GM23338 (cell line): ENCODE measurements around the gene NEDD4. TPM values are rescaled to one million over a fixed set of nuclear protein-coding genes. Genes with fewer than 3 reads are reported as not detected.

Experiments
- ATAC-seq: fragments of 200-7000 bp; cut with Tn5 transposase; 3 replicates; pipeline ENCODE4 v1.9.1; 2020
- DNase-seq: peaks from one replicate; pipeline ENCODE4 v3.0.0-alpha.2; 2015; ENCODE audit warnings: low spot score
- H2AFZ ChIP-seq: fragments of 200-600 bp; sonication (generic); 2 replicates; pipeline ENCODE4 v1.8.0; 2016; ENCODE audit warnings: antibody characterized with exemption, mild to moderate bottlenecking, moderate library complexity
- H3F3A ChIP-seq: fragments of 200-600 bp; sonication (generic); replicated peaks from 2 replicates; pipeline ENCODE4 v1.8.0; 2017; ENCODE audit warnings: antibody characterized with exemption, mixed run types, low read depth
- H3K27ac ChIP-seq: fragments of 200-600 bp; sonication (generic); 2 replicates; pipeline ENCODE4 v1.6.1; 2016; ENCODE audit warnings: low read depth
- H3K27me3 ChIP-seq: fragments of 200-600 bp; sonication (generic); 2 replicates; pipeline ENCODE4 v1.8.0; 2016; ENCODE audit warnings: mild to moderate bottlenecking, mixed run types, moderate library complexity; ENCODE audit not compliant: insufficient read depth
- H3K36me3 ChIP-seq: fragments of 200-600 bp; sonication (generic); 2 replicates; pipeline ENCODE4 v1.8.0; 2016; ENCODE audit warnings: mild to moderate bottlenecking; ENCODE audit not compliant: insufficient read depth
- H3K4me1 ChIP-seq: fragments of 200-600 bp; sonication (generic); 2 replicates; pipeline ENCODE4 v1.8.0; 2016; ENCODE audit warnings: mild to moderate bottlenecking, moderate library complexity; ENCODE audit not compliant: insufficient read depth
- H3K4me2 ChIP-seq: fragments of 200-600 bp; sonication (generic); 2 replicates; pipeline ENCODE4 v1.7.1; 2017; ENCODE audit warnings: mixed run types
- H3K4me3 ChIP-seq: fragments of 200-600 bp; sonication (generic); 2 replicates; pipeline ENCODE4 v1.6.1; 2016; ENCODE audit warnings: mixed run types
- H3K79me2 ChIP-seq: fragments of 200-600 bp; sonication (generic); replicated peaks from 2 replicates; pipeline ENCODE4 v1.8.0; 2017; ENCODE audit warnings: mild to moderate bottlenecking; ENCODE audit not compliant: insufficient read depth
- H3K9me2 ChIP-seq: fragments of 200-600 bp; sonication (generic); 2 replicates; pipeline ENCODE4 v1.8.0; 2017; ENCODE audit not compliant: insufficient read depth
- H4K20me1 ChIP-seq: fragments of 200-600 bp; sonication (generic); replicated peaks from 2 replicates; pipeline ENCODE4 v1.8.0; 2017; ENCODE audit warnings: mild to moderate bottlenecking; ENCODE audit not compliant: insufficient read depth
- H3K27ac Mint-ChIP-seq: 2 replicates; pipeline ENCODE4 v1.8.0; 2020; ENCODE audit warnings: inconsistent platforms, mild to moderate bottlenecking, moderate library complexity, mixed read lengths
- H3K27me3 Mint-ChIP-seq: 3 replicates; pipeline ENCODE4 v1.8.0; 2022; ENCODE audit warnings: low read depth, mild to moderate bottlenecking, moderate library complexity, mixed read lengths, inconsistent platforms; ENCODE audit not compliant: insufficient read depth, poor library complexity
- H3K36me3 Mint-ChIP-seq: 3 replicates; pipeline ENCODE4 v1.8.0; 2021; ENCODE audit warnings: low read depth, mild to moderate bottlenecking, inconsistent platforms, moderate library complexity, mixed read lengths
- H3K4me1 Mint-ChIP-seq: 3 replicates; pipeline ENCODE4 v1.8.0; 2020; ENCODE audit warnings: mild to moderate bottlenecking, inconsistent platforms, mixed read lengths
- H3K4me3 Mint-ChIP-seq: 3 replicates; pipeline ENCODE4 v1.8.0; 2021; ENCODE audit warnings: moderate library complexity, mild to moderate bottlenecking, inconsistent platforms, mixed read lengths
- H3K9me3 Mint-ChIP-seq: 3 replicates; pipeline ENCODE4 v1.8.0; 2020; ENCODE audit warnings: moderate library complexity, mild to moderate bottlenecking, inconsistent platforms, mixed read lengths
- CREB1 ChIP-seq: fragments of 250-450 bp; sonication (Bioruptor Pico); IDR thresholded peaks from 2 replicates; pipeline ENCODE4 v1.5.0; 2020; ENCODE audit warnings: low read depth, mild to moderate bottlenecking, moderate library complexity
- CTCF ChIP-seq, 2 experiments: fragments of 200-600 bp in 1 of 2; sonication (generic) in 1 of 2; conservative IDR thresholded peaks; 2 replicates each; pipeline versions ENCODE4 v1.5.1 to v1.6.1; 2016 to 2017; ENCODE audit warnings: antibody characterized with exemption in 2 of 2, low read depth in 2 of 2, mild to moderate bottlenecking in 2 of 2, moderate library complexity in 1 of 2
- ETS1 ChIP-seq: IDR thresholded peaks from 2 replicates; pipeline ENCODE4 v1.6.1; 2016; ENCODE audit warnings: antibody characterized with exemption
- EZH2 ChIP-seq: fragments of 200-600 bp; sonication (generic); IDR thresholded peaks from one replicate; pipeline ENCODE4 v1.8.0; 2017; ENCODE audit warnings: antibody characterized with exemption, mild to moderate bottlenecking, low read depth; ENCODE audit not compliant: unreplicated experiment
- EZH2phosphoT487 ChIP-seq: fragments of 200-600 bp; sonication (generic); IDR thresholded peaks from one replicate; pipeline ENCODE4 v1.8.1; 2018; ENCODE audit warnings: antibody characterized with exemption; ENCODE audit not compliant: unreplicated experiment
- JUNB ChIP-seq: IDR thresholded peaks from one replicate; pipeline ENCODE4 v1.6.1; 2016; ENCODE audit warnings: antibody characterized with exemption; ENCODE audit not compliant: unreplicated experiment
- NANOG ChIP-seq: IDR thresholded peaks from 2 replicates; pipeline ENCODE4 v1.6.1; 2016; ENCODE audit warnings: antibody characterized with exemption, borderline replicate concordance
- POLR2AphosphoS5 ChIP-seq: IDR thresholded peaks from 2 replicates; pipeline ENCODE4 v1.6.1; 2016; ENCODE audit warnings: antibody characterized with exemption, low read depth
- REST ChIP-seq: IDR thresholded peaks from one replicate; pipeline ENCODE4 v1.6.1; 2018; ENCODE audit warnings: antibody characterized with exemption; ENCODE audit not compliant: unreplicated experiment
- STAT1 ChIP-seq: IDR thresholded peaks from one replicate; pipeline ENCODE4 v1.6.1; 2016; ENCODE audit warnings: antibody characterized with exemption; ENCODE audit not compliant: unreplicated experiment
- ZNF114 ChIP-seq: fragments of 250-450 bp; sonication (Bioruptor Pico); IDR thresholded peaks from 2 replicates; pipeline ENCODE4 v1.5.0; 2020; ENCODE audit warnings: mild to moderate bottlenecking, moderate library complexity
- ZNF331 ChIP-seq: fragments of 250-450 bp; sonication (Bioruptor Pico); IDR thresholded peaks from 2 replicates; pipeline ENCODE4 v1.5.0; 2020; ENCODE audit warnings: low read depth, mild to moderate bottlenecking, moderate library complexity
- ZNF462 ChIP-seq: fragments of 250-450 bp; sonication (Bioruptor Pico); IDR thresholded peaks from 2 replicates; pipeline ENCODE4 v1.5.0; 2020; ENCODE audit warnings: mild to moderate bottlenecking, moderate library complexity
- polyA plus RNA-seq: library from polyadenylated mRNA; unstranded; fragments of >200 nt; fragmentation: Nextera tagmentation; extraction: Ambion mirVana; gene quantifications from 2 replicates; pipeline ENCODE4 v1.2.1, GENCODE V29; 2016
- total RNA-seq: library from RNA; depleted of rRNA; stranded (reverse); fragments of >200 nt; shearing (Covaris generic); gene quantifications from 2 replicates; pipeline ENCODE4 v1.2.3, GENCODE V29; 2014

The NEDD4 gene
- total and polyA plus RNA-seq, 2 experiments from 2014 or later: 2.1 to 7.2 TPM

- Histone ChIP-seq H3F3A (peaks cover 7% of the 10 kb centered on the region; the same call in 1 of the 2 replicates), H3K27me3 (peaks cover 29% of the 10 kb centered on the region), H4K20me1 (no peaks in the 10 kb centered on the region; the same call in 1 of the 2 replicates), H3K4me2 (no peak overlapping the region), H3K4me1 (peaks cover 14% of the 10 kb centered on the region), H3K9me2 (no peaks in the 10 kb centered on the region), H2AFZ (no peak overlapping the region), H3K36me3 (no peaks in the 10 kb centered on the region), H3K4me3 (no peak overlapping the region), H3K27ac (no peak overlapping the region), H3K79me2 (no peaks in the 10 kb centered on the region)
- H3K27me3 Mint-ChIP-seq: peaks cover 14% of the 10 kb centered on the region
- H3K9me3 Mint-ChIP-seq: no peaks in the 10 kb centered on the region; the same call in 2 of the 3 replicates
- H3K36me3 Mint-ChIP-seq: peaks cover 5% of the 10 kb centered on the region; the same call in 2 of the 3 replicates
- DNase-seq (no peak), ATAC-seq (no peak)
- H3K4me1 Mint-ChIP-seq: peaks cover 20% of the 10 kb centered on the region
- H3K4me3 Mint-ChIP-seq: no peak overlapping the region
- H3K27ac Mint-ChIP-seq: no peak overlapping the region
- no peak for TF ChIP-seq REST
- TF ChIP-seq CREB1 (CRISPR knock-in tag): no peak
- no peak for TF ChIP-seq ZNF331 (CRISPR knock-in tag)
- no peak for TF ChIP-seq NANOG
- no peak for TF ChIP-seq JUNB
- TF ChIP-seq ZNF462: no peak
- no peak for TF ChIP-seq EZH2
- no peak for TF ChIP-seq STAT1
- TF ChIP-seq EZH2phosphoT487: no peak
- no peak for TF ChIP-seq ETS1
- TF ChIP-seq CTCF (conservative IDR thresholded peaks at IDR 0.05; ENCODE audit: low read depth in 2 of 2): no peak
- TF ChIP-seq POLR2AphosphoS5: no peak
- no peak for TF ChIP-seq ZNF114 (CRISPR knock-in tag)
Observed at GRCh38 chr15:55990998-55991397, 2.4 kb downstream of the NEDD4 start.
